GM12878 (cell line): ENCODE results near the gene SPATA24. TPM values are rescaled to one million over a fixed set of nuclear protein-coding genes. Genes with fewer than 3 reads are reported as not detected.
A peak's percentile ranks its signal among the peaks of the same experiment; 100 is the strongest.

Source experiments
- CBX5 ChIP-seq: sonication (generic); IDR thresholded peaks from 2 replicates; pipeline ENCODE4 v1.6.1; 2016; ENCODE audit warnings: low read depth, moderate library complexity, mild to moderate bottlenecking, inconsistent platforms
- CEBPB ChIP-seq, 2 experiments: fragments of 150-350 bp in 1 of 2; IDR thresholded peaks; 2 replicates each; pipeline ENCODE4 v1.6.1; 2012 to 2014; ENCODE audit warnings: low read depth in 2 of 2, low read length in 2 of 2, borderline replicate concordance in 1 of 2, inconsistent platforms in 1 of 2
- ESRRA ChIP-seq: IDR thresholded peaks from 2 replicates; pipeline ENCODE4 v1.6.1; 2012; ENCODE audit warnings: mild to moderate bottlenecking, low read length, improper control_type of control experiment
- JUNB ChIP-seq: IDR thresholded peaks from 2 replicates; pipeline ENCODE4 v1.6.1; 2016; ENCODE audit warnings: antibody characterized with exemption, mild to moderate bottlenecking
- MYC ChIP-seq: IDR thresholded peaks from 2 replicates; pipeline ENCODE4 v1.6.1; 2011; ENCODE audit warnings: mild to moderate bottlenecking, low read length, moderate library complexity, inconsistent platforms; ENCODE audit not compliant: insufficient read depth, insufficient replicate concordance, insufficient read length, severe bottlenecking
- NBN ChIP-seq: fragments of 450-650 bp; IDR thresholded peaks from 2 replicates; pipeline ENCODE4 v1.6.1; 2016
- NFXL1 ChIP-seq: fragments of 450-650 bp; IDR thresholded peaks from 2 replicates; pipeline ENCODE4 v1.6.1; 2017; ENCODE audit warnings: antibody characterized with exemption, mild to moderate bottlenecking, borderline replicate concordance
- NR2F1 ChIP-seq: fragments of 450-650 bp; conservative IDR thresholded peaks from 2 replicates; pipeline ENCODE4 v1.6.1; 2017; ENCODE audit warnings: mild to moderate bottlenecking
- PML ChIP-seq: IDR thresholded peaks from 2 replicates; pipeline ENCODE4 v1.6.1; 2012; ENCODE audit warnings: low read length, inconsistent platforms
- RUNX3 ChIP-seq: IDR thresholded peaks from 2 replicates; pipeline ENCODE4 v1.6.1; 2012; ENCODE audit warnings: low read length, inconsistent platforms
- SMC3 ChIP-seq: IDR thresholded peaks from 2 replicates; pipeline ENCODE4 v1.6.1; 2011; ENCODE audit warnings: low read length, improper control_type of control experiment, borderline replicate concordance
- SUPT20H ChIP-seq: IDR thresholded peaks from 2 replicates; pipeline ENCODE4 v1.6.1; 2011; ENCODE audit warnings: low read depth, mild to moderate bottlenecking, low read length, moderate library complexity, borderline replicate concordance; ENCODE audit not compliant: control insufficient read depth
- WRNIP1 ChIP-seq: IDR thresholded peaks from 2 replicates; pipeline ENCODE4 v1.6.1; 2011; ENCODE audit warnings: low read depth, low read length, improper control_type of control experiment, borderline replicate concordance
- YY1 ChIP-seq: IDR thresholded peaks from 2 replicates; pipeline ENCODE4 v1.6.1; 2011; ENCODE audit warnings: low read depth, mild to moderate bottlenecking, low read length
- ZNF24 ChIP-seq: fragments of 450-650 bp; IDR thresholded peaks from 2 replicates; pipeline ENCODE4 v1.6.1; 2017; ENCODE audit warnings: antibody characterized with exemption, mild to moderate bottlenecking
- polyA plus RNA-seq, 11 experiments: library from polyadenylated mRNA; depleted of rRNA in 4 of 11; unstranded in 6 of 11; stranded (reverse) in 5 of 11; fragments of >200 nt; fragmentation: Nextera tagmentation in 4 of 11; fragmentation: Illumina TruSeq in 1 of 11; extraction: Ambion mirVana in 4 of 11; extraction: Trizol in 1 of 11; gene quantifications; 1 replicate in 1 of 11; 2 replicates in 10 of 11; pipeline versions ENCODE4 v1.2.1 to v1.2.3, GENCODE V29; 2011 to 2016; ENCODE audit warnings: inconsistent platforms in 2 of 11, missing spikeins in 2 of 11, low read depth in 1 of 11
- total RNA-seq, 4 experiments: library from RNA; depleted of rRNA in 3 of 4; stranded (reverse); fragments of >200 nt in 3 of 4; fragmentation: Illumina TruSeq in 1 of 4; extraction: Trizol in 1 of 4; gene quantifications; 2 replicates each; pipeline versions ENCODE4 v1.2.1 to v1.2.3, GENCODE V29; 2013 to 2021
- TF ChIP-seq, protein P1 (sequence below): fragments of 150-350 bp; IDR thresholded peaks from 2 replicates; pipeline ENCODE4 v1.6.1; 2016; ENCODE audit warnings: low read depth, low read length
- TF ChIP-seq, protein P2 (sequence below): fragments of 450-650 bp; IDR thresholded peaks from 2 replicates; pipeline ENCODE4 v1.6.1; 2017; ENCODE audit warnings: mild to moderate bottlenecking, moderate library complexity
- TF ChIP-seq, protein P3 (sequence below): fragments of 450-650 bp; IDR thresholded peaks from 2 replicates; pipeline ENCODE4 v1.6.1; 2016; ENCODE audit warnings: mild to moderate bottlenecking
- TF ChIP-seq, protein P4 (sequence below): fragments of 450-650 bp; conservative IDR thresholded peaks from 2 replicates; pipeline ENCODE4 v1.6.1; 2017; ENCODE audit warnings: mild to moderate bottlenecking, moderate library complexity
- TF ChIP-seq, protein P5 (sequence below): IDR thresholded peaks from 2 replicates; pipeline ENCODE4 v1.6.1; 2011; ENCODE audit warnings: low read depth, mild to moderate bottlenecking, low read length, moderate library complexity, borderline replicate concordance; ENCODE audit errors: extremely low read depth

The SPATA24 gene
- total and polyA plus RNA-seq, 10 of the 15 experiments (the other 5 are each of a cell fraction or from before 2014, with no cell fraction given) = 4.1 to 9.8 (median 7.3) TPM

DNA sequence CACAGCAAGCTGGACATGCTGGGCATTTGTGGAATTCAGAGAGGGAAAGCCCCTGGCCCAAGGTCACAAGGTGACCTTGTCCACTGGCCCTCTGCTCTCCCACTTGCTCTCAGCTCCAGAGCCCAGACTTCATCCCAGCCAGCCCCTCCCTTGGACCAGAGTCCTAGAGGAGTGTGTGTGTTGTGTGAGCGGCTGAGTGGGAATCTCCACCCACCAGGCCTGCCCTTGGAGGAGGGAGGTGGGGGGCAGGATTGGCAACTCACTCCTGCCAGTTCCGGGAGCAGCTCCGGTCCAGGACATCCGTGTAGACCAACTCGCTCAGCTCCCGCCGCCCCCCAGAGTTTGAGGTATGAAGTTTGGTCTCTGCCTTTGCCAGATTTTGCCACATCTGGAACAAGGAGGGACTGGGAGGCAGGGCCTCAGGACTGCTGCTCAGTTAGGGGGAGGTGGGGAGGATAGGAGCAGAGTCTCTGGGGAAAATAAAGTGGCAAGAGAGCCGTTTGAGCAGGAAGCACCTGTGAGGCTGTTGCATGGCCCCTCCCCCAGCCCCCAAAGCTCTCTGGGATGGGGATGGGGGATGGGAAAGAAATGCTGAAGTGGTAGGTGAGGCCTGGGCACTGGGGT lies 15.6 kb downstream of the SPATA24 start (continued):
- TF ChIP-seq, protein P1, sequence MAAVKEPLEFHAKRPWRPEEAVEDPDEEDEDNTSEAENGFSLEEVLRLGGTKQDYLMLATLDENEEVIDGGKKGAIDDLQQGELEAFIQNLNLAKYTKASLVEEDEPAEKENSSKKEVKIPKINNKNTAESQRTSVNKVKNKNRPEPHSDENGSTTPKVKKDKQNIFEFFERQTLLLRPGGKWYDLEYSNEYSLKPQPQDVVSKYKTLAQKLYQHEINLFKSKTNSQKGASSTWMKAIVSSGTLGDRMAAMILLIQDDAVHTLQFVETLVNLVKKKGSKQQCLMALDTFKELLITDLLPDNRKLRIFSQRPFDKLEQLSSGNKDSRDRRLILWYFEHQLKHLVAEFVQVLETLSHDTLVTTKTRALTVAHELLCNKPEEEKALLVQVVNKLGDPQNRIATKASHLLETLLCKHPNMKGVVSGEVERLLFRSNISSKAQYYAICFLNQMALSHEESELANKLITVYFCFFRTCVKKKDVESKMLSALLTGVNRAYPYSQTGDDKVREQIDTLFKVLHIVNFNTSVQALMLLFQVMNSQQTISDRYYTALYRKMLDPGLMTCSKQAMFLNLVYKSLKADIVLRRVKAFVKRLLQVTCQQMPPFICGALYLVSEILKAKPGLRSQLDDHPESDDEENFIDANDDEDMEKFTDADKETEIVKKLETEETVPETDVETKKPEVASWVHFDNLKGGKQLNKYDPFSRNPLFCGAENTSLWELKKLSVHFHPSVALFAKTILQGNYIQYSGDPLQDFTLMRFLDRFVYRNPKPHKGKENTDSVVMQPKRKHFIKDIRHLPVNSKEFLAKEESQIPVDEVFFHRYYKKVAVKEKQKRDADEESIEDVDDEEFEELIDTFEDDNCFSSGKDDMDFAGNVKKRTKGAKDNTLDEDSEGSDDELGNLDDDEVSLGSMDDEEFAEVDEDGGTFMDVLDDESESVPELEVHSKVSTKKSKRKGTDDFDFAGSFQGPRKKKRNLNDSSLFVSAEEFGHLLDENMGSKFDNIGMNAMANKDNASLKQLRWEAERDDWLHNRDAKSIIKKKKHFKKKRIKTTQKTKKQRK = no peak
- TF ChIP-seq, protein P2, sequence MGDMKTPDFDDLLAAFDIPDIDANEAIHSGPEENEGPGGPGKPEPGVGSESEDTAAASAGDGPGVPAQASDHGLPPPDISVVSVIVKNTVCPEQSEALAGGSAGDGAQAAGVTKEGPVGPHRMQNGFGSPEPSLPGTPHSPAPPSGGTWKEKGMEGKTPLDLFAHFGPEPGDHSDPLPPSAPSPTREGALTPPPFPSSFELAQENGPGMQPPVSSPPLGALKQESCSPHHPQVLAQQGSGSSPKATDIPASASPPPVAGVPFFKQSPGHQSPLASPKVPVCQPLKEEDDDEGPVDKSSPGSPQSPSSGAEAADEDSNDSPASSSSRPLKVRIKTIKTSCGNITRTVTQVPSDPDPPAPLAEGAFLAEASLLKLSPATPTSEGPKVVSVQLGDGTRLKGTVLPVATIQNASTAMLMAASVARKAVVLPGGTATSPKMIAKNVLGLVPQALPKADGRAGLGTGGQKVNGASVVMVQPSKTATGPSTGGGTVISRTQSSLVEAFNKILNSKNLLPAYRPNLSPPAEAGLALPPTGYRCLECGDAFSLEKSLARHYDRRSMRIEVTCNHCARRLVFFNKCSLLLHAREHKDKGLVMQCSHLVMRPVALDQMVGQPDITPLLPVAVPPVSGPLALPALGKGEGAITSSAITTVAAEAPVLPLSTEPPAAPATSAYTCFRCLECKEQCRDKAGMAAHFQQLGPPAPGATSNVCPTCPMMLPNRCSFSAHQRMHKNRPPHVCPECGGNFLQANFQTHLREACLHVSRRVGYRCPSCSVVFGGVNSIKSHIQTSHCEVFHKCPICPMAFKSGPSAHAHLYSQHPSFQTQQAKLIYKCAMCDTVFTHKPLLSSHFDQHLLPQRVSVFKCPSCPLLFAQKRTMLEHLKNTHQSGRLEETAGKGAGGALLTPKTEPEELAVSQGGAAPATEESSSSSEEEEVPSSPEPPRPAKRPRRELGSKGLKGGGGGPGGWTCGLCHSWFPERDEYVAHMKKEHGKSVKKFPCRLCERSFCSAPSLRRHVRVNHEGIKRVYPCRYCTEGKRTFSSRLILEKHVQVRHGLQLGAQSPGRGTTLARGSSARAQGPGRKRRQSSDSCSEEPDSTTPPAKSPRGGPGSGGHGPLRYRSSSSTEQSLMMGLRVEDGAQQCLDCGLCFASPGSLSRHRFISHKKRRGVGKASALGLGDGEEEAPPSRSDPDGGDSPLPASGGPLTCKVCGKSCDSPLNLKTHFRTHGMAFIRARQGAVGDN = no peak; the same call in none of the 2 replicates
- TF ChIP-seq PML = no peak
- no peak for TF ChIP-seq MYC
- TF ChIP-seq, protein P3, sequence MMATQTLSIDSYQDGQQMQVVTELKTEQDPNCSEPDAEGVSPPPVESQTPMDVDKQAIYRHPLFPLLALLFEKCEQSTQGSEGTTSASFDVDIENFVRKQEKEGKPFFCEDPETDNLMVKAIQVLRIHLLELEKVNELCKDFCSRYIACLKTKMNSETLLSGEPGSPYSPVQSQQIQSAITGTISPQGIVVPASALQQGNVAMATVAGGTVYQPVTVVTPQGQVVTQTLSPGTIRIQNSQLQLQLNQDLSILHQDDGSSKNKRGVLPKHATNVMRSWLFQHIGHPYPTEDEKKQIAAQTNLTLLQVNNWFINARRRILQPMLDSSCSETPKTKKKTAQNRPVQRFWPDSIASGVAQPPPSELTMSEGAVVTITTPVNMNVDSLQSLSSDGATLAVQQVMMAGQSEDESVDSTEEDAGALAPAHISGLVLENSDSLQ = no peak
- TF ChIP-seq, protein P4, sequence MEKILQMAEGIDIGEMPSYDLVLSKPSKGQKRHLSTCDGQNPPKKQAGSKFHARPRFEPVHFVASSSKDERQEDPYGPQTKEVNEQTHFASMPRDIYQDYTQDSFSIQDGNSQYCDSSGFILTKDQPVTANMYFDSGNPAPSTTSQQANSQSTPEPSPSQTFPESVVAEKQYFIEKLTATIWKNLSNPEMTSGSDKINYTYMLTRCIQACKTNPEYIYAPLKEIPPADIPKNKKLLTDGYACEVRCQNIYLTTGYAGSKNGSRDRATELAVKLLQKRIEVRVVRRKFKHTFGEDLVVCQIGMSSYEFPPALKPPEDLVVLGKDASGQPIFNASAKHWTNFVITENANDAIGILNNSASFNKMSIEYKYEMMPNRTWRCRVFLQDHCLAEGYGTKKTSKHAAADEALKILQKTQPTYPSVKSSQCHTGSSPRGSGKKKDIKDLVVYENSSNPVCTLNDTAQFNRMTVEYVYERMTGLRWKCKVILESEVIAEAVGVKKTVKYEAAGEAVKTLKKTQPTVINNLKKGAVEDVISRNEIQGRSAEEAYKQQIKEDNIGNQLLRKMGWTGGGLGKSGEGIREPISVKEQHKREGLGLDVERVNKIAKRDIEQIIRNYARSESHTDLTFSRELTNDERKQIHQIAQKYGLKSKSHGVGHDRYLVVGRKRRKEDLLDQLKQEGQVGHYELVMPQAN = no peak
- no peak for TF ChIP-seq SUPT20H
- no peak for TF ChIP-seq CEBPB (IDR thresholded peaks at IDR 0.05; ENCODE audit: borderline replicate concordance in 1 of 2, low read depth in 2 of 2, low read length in 2 of 2)
- no peak for TF ChIP-seq NBN
- no peak for TF ChIP-seq YY1
- no peak for TF ChIP-seq WRNIP1
- TF ChIP-seq CBX5 = no peak
- TF ChIP-seq RUNX3 = no peak
- peak; percentile 85; the same call in 1 of the 2 replicates for TF ChIP-seq ESRRA
- no peak for TF ChIP-seq JUNB
- no peak for TF ChIP-seq ZNF24
- no peak for TF ChIP-seq SMC3
- TF ChIP-seq, protein P5, sequence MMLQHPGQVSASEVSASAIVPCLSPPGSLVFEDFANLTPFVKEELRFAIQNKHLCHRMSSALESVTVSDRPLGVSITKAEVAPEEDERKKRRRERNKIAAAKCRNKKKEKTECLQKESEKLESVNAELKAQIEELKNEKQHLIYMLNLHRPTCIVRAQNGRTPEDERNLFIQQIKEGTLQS = no peak
- TF ChIP-seq NFXL1 = no peak
- peak; percentile 63 for TF ChIP-seq NR2F1
